A204.1 (cell line): ENCODE measurements around the gene KNCN.

Experiments
- FAIRE-seq: peaks from 2 replicates; lab custom pipeline; 2012; peaks lifted over from hg19 to GRCh38; lab: Jason Lieb, UNC

The KNCN gene

GRCh38 chr1:46551597-46552095 is at the start of gene KNCN:
Gene KNCN (minus strand): TSS chr1:46551647. CDS start chr1:46551215, 432 bp downstream.
- FAIRE-seq = no peak

- no peak for FAIRE-seq
Measured at GRCh38 chr1:46599059-46599970, 47.9 kb upstream of the KNCN start.

DNA sequence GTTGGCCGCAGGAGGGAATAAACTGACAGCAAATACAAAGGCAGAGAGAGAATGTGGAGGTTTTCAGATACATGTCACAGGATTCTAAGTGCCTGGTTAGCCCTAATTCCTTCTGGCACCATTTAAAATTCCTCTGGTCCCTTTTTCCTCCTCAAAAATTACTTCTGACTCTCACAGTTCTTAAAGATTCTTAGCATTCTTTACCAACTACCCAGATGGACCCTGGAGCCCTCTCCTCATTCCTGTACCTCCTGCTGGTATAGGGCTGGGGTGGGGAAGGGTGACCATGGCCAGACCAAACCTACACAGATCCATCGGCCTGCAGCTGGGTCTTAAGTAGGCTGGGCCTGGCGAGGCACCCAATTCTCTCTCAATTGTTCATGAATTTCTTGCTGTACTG is 45.4 kb upstream of the KNCN start:
- no peak for FAIRE-seq

DNA sequence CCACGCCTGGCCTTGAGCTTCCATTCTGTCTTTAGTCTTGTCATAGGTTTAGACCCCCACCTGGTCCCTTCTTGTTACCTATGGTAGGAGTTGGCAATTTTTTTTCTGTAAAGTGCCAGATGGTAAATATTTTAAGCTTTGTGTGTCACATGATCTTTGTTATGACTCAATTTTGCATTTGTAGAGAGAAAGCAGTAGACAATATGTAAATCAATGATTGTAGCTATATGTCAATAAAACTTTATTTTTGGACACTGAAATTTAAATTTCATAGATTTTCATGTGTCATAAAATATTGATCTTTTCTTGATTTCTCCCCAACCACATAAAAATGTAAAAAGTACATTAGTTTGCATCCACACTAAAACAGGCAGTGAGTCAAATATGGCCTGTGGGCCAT is 44.6 kb upstream of the KNCN start:
- FAIRE-seq = no peak

- FAIRE-seq = no peak
Measured at GRCh38 chr1:46595127-46595526, 43.7 kb upstream of the KNCN start.

- FAIRE-seq = no peak
Measured at GRCh38 chr1:46594063-46594462, 42.6 kb upstream of the KNCN start.

DNA sequence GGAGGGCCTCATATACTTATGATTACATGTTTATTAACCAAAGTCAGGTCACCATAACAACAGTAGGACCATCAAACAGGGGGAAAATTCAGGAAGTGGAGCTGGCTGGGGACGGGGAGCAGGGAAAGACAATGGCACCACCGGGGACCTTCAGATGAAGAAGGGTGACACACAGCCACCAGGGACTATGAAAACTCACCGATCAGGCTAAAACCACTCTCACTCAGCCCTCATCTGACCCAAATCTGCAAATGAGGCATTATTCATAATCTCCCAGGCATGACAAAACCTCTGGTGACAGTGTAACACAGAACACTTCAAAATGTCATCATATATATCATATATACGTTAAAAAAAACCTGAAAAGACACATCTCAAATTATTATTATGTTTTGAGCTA is 41.4 kb upstream of the KNCN start:
- no peak for FAIRE-seq

- FAIRE-seq = no peak
Measured at GRCh38 chr1:46589529-46589928, 38.1 kb upstream of the KNCN start.

- no peak for FAIRE-seq
Measured at GRCh38 chr1:46587069-46587468, 35.6 kb upstream of the KNCN start.

GRCh38 chr1:46585312-46585938 is 34.0 kb upstream of the KNCN start:
- FAIRE-seq = no peak

- no peak for FAIRE-seq
Measured at GRCh38 chr1:46583494-46583893, 32.0 kb upstream of the KNCN start.

DNA sequence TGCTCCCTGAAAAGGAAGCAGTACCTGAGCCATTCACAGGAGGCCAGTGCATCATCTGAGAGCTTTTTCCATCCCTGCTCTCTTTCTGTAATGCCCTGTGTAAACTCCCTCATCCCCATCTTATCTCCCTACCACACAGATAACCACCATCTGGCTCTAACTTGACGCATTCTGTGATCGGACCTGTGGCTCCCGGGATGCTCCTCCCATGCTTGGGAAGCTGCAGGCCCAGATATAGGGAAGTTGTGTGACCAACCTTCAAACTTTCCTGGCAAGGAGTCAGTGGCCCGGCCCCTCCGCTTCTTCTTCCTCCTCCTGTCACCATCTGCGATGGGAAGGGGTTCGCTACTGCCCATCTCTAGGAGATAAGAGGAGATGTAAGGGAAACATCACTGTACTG is 31.5 kb upstream of the KNCN start:
- no peak for FAIRE-seq

DNA sequence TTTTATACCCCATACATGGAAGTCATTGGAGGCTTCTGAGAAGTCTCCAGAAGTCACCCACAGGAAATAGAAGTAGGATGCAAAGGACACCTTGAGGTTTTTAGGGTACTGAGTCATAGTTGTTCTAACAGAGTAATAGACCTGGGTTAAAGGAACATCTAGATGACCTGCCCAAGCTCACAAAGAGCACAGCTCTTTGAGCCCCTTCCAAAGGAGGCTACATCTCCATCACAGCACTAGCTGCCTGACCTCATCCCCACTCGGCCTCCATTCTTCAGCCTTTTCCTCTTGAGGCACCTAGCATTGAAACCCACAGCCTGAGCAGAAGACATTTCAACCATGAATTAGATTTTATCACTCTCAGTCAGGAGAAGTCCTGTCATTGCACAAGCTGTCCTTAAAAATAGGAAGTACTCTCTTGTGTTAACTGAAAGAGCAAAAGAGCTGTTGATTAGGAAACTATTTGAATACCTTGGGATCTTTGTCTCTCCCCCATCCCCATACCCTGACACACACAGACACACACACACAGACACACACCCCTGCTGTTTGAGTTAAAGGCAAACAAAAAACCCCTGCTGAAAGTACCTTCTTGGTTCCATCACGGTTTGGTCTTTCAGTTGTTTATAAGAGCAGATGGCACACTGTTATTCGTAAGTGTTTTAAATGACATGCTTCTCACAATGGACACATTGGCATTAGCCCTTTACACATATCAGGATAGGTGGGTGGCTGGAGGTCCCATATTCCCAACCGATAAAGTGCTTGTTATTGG is 30.4 kb upstream of the KNCN start:
- no peak for FAIRE-seq

- FAIRE-seq = no peak
Measured at GRCh38 chr1:46580140-46580903, 28.9 kb upstream of the KNCN start.

DNA sequence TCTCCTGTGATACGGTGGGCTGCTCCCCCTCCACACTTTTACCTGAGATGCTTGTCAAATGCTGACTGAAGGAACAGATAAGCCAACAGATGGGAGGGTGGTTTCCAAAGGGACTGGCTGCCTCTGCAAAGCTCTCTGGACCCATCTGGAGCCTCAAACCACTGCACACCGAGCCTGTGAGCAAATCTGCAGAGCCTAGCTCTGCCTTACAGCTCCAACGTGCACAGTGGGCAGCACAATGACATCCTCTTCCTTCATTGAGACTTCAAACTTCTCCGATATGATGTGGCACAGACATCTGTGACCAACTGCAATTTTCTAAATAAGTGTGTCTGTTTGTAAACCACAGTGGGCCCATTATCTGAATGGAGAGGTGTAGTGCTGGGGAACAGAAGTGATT is 26.2 kb upstream of the KNCN start:
- no peak for FAIRE-seq

GRCh38 chr1:46576596-46576995 is 25.1 kb upstream of the KNCN start:
- no peak for FAIRE-seq

- FAIRE-seq = no peak
Measured at GRCh38 chr1:46575778-46576177, 24.3 kb upstream of the KNCN start.

GRCh38 chr1:46575300-46575699 is 23.9 kb upstream of the KNCN start:
- no peak for FAIRE-seq

DNA sequence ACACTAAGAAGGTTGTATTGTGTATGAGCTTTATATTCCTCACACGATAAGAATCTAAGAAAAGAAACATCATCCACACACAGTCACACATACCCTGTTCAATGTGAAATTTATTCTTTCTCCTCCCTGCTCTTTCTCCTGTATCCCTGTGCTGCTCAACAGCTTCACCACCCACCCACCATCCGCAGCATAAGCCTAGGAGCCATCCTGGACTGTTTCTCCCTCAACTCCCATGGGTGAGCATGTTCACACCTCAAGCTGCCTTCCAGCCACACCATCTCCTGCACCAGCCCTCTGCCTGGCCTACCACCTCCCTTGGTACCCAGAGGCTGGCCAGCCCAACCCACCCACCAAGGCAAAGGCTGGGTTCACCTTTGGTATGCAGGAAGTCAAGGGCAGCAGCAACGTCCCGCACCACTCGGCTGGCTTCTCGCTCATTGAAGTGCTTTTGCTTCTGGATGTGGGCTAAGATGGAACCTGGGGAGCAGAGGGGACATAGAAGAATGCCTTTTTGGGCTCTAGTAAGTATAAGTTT is 20.3 kb upstream of the KNCN start:
- no peak for FAIRE-seq

DNA sequence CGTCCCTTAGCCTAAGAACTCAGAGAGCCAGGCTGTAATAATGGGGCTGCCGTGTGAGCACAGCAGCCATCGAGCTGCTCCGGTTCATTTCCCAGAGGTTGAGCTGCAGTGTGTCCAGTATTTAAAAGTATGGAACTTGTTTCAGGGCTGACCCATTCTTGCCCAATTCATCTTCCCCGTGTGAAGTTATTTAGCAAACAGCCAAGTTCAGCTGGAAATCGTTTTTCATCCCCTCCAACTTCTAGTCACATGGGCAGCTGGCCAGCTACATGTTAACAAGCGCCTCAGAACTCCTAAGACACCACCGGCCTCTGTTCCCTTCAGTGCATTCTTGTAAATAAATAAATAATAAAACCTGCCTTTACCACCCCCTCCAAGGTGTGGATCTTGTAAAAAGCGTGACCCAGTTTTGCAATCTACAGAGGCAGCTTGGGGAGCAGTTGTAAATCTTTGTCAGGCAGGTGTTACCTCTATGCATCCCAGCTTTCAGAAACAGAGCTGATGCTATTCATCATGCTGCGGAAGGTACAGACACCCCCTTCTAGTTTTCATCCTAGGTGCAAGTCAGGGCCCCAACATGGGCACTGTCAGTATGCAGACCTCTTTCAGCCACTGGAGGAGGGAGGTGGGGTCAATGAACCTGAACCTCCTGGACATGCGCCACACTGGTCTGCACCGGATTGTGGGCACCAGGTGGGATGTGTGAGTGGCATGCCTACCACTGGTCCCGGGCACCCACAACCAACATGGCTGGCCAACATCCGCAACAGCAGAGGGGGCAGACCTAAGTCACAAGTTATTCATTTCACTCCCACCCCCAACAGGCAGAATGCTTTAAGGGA is 18.7 kb upstream of the KNCN start:
- no peak for FAIRE-seq

- no peak for FAIRE-seq
Measured at GRCh38 chr1:46569116-46569515, 17.7 kb upstream of the KNCN start.
